Measurements from ENCODE around the gene OVCH1. TPM values are rescaled to one million over a fixed set of nuclear protein-coding genes. Genes with fewer than 3 reads are reported as not detected.

OVCH1 gene
- total and polyA plus RNA-seq, 3 donors from 2014 or later, result 0.43 to 3.0 (median 1.2) TPM

- Histone ChIP-seq H3K4me1 (no peaks in the 10 kb centered on the region), H3K4me3 (no peak overlapping the region), H3K36me3 (ENCODE audit: low read depth, missing control alignments) (no peaks in the 10 kb centered on the region), H3K27me3 (no peaks in the 10 kb centered on the region), H3K27ac (no peak overlapping the region), H3K9me3 (no peaks in the 10 kb centered on the region)
- intact Hi-C loops (cut with DNase I; ENCODE audit: low total_unique reads), result no loop called here
- no peak for DNase-seq
- WGBS, 2 donors, result 97 to 100% methylated on average over 1 of the region's 1 CpG
- TF ChIP-seq CTCF (IDR thresholded peaks at IDR 0.05), result no peak
- no peak for TF ChIP-seq POLR2A (IDR thresholded peaks at IDR 0.05)
Measured at GRCh38 chr12:29509503-29509902, 12.0 kb upstream of the OVCH1 start.

DNA sequence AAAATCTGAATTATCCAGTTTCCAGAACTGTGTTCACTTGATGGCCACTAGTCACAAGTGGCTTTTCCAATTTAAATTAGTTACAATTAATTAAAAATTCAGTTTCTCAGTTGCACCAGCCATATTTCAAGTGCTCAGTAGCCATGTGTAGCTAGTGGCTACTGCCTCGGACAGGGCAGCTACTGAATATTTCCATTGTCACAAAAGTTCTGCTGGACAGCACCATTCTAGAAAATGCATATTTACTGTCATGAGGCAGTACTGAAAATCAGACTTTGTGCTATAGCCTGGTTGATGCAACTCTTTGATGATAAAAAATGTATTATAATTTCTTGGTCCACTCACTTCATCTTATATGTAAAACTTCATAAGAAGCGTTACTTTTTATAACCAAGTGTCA is 11.5 kb upstream of the OVCH1 start:
- Histone ChIP-seq H3K4me3 (no peak overlapping the region), H3K27me3 (no peaks in the 10 kb centered on the region), H3K4me1 (no peaks in the 10 kb centered on the region), H3K9me3 (no peaks in the 10 kb centered on the region), H3K27ac (no peak overlapping the region), H3K36me3 (ENCODE audit: low read depth, missing control alignments) (no peaks in the 10 kb centered on the region)
- no peak for TF ChIP-seq POLR2A (IDR thresholded peaks at IDR 0.05)
- no peak for TF ChIP-seq CTCF (IDR thresholded peaks at IDR 0.05)
- intact Hi-C loops (cut with DNase I; ENCODE audit: low total_unique reads), result no loop called here
- no peak for DNase-seq
- WGBS, 2 donors, result 91 to 92% methylated on average over 2 of the region's 2 CpGs

DNA sequence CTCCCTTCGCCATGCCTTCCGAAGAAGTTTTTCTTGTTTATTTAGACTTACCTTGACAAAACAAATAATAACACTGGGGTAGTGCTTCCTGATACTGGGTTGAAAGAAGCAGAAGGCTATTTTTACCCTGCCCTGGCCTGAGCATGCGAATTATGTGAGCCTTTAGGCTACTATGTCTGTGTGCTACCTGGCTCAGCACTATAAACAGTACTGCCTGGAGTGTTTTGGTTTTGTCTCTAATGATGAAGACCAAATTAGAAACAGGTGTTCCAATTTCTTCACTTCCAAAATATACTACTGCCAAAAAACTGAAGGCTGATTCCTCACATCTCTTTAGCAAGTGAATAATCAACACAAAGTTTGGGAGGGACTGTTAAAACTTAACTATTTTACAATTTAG is 7.6 kb upstream of the OVCH1 start:
- H3K36me3 ChIP-seq (ENCODE audit: low read depth, missing control alignments), result no peaks in the 10 kb centered on the region
- H3K9me3 ChIP-seq, result no peaks in the 10 kb centered on the region
- H3K4me3 ChIP-seq, result no peak overlapping the region
- H3K4me1 ChIP-seq, result no peaks in the 10 kb centered on the region
- no peaks in the 10 kb centered on the region for H3K27me3 ChIP-seq
- no peak for TF ChIP-seq CTCF (IDR thresholded peaks at IDR 0.05)
- no peak for TF ChIP-seq POLR2A (IDR thresholded peaks at IDR 0.05)
- 79 to 93% methylated on average over 3 of the region's 3 CpGs for WGBS, 2 donors
- intact Hi-C loops (cut with DNase I; ENCODE audit: low total_unique reads), result no loop called here
- no peak overlapping the region for H3K27ac ChIP-seq
- DNase-seq, result no peak

- Histone ChIP-seq H3K9me3 (no peaks in the 10 kb centered on the region), H3K27ac (no peak overlapping the region), H3K4me1 (no peaks in the 10 kb centered on the region), H3K4me3 (no peak overlapping the region), H3K27me3 (no peaks in the 10 kb centered on the region), H3K36me3 (ENCODE audit: low read depth, missing control alignments) (no peaks in the 10 kb centered on the region)
- no peak for DNase-seq
- intact Hi-C loops (cut with DNase I; ENCODE audit: low total_unique reads), result no loop called here
- TF ChIP-seq CTCF (IDR thresholded peaks at IDR 0.05) (no peak), POLR2A (IDR thresholded peaks at IDR 0.05) (no peak)
Measured at GRCh38 chr12:29503283-29503682, 5.8 kb upstream of the OVCH1 start.

- H3K27me3 ChIP-seq, result no peaks in the 10 kb centered on the region
- no peaks in the 10 kb centered on the region for H3K9me3 ChIP-seq
- no peak overlapping the region for H3K4me3 ChIP-seq
- no peaks in the 10 kb centered on the region for H3K4me1 ChIP-seq
- TF ChIP-seq CTCF (IDR thresholded peaks at IDR 0.05) (no peak), POLR2A (IDR thresholded peaks at IDR 0.05) (no peak)
- intact Hi-C loops (cut with DNase I; ENCODE audit: low total_unique reads), result no loop called here
- no peaks in the 10 kb centered on the region for H3K36me3 ChIP-seq (ENCODE audit: low read depth, missing control alignments)
- DNase-seq, result no peak
- 85 to 89% methylated on average over 3 of the region's 3 CpGs for WGBS, 2 donors
- H3K27ac ChIP-seq, result no peak overlapping the region
Measured at GRCh38 chr12:29499235-29499634, 1.7 kb upstream of the OVCH1 start.

Measured in testis (tissue), 3 donors.